ENCODE data around the gene CIDEC. TPM values are rescaled to one million over a fixed set of nuclear protein-coding genes. Genes with fewer than 3 reads are reported as not detected.

The CIDEC gene
- total and polyA plus RNA-seq, 2 of the 13 experiments (the other 11 are each of a cell fraction or from before 2014, with no cell fraction given), result 2.5 to 10.4 TPM

DNA sequence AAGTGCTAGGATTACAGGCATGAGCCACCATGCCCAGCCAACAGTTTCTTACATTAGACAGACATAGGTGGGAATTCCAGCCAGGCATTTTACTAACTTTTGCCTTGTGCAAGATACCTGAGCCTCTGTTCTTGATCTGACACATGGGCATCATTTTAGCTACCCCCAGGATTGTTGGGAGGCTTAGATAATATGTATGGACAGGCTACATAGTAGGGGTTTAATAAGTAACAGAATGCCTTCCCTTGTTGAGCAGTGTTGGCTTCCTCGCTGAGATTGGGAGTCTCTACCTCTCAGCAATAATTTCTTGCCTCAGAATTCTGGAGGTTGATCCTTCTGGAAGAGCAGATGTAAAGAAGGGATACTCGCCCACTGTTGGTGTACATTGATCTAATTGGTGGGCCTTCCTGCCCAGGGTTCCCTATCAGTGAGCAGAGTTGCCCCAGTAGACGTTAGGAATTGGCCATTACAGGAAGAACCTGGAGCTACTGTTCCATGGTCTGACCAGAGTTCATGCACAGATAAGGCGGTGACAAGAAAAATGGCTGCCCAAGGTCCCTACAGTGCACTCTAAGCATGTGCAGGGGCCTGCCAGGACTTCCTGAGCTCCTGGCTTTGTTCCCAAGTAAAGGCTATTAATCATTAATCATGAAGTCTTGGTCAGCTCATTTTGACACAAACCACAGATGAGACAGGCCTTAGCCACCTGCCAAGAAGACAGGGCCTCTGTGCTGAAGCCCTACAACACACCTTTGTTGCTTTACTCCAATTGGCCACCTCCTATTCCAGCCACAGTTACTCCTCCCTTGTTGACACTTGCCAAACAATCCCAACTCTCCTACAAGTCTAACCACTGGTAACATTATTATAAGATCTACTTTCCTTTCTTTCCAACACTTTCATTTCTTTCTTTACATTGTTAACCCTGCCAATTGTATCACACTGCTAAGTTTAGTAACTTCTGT is 17.6 kb upstream of the CIDEC start (continued):
- TF ChIP-seq, protein P1, sequence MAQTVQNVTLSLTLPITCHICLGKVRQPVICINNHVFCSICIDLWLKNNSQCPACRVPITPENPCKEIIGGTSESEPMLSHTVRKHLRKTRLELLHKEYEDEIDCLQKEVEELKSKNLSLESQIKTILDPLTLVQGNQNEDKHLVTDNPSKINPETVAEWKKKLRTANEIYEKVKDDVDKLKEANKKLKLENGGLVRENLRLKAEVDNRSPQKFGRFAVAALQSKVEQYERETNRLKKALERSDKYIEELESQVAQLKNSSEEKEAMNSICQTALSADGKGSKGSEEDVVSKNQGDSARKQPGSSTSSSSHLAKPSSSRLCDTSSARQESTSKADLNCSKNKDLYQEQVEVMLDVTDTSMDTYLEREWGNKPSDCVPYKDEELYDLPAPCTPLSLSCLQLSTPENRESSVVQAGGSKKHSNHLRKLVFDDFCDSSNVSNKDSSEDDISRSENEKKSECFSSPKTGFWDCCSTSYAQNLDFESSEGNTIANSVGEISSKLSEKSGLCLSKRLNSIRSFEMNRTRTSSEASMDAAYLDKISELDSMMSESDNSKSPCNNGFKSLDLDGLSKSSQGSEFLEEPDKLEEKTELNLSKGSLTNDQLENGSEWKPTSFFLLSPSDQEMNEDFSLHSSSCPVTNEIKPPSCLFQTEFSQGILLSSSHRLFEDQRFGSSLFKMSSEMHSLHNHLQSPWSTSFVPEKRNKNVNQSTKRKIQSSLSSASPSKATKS (CRISPR knock-in tag; IDR thresholded peaks at IDR 0.05), result peak; percentile 41; the same call in 1 of the 2 replicates
- TF ChIP-seq REL (CRISPR knock-in tag; conservative IDR thresholded peaks at IDR 0.05), result no peak
- TF ChIP-seq TCF7 (IDR thresholded peaks at IDR 0.05; ENCODE audit: low read depth), result peak; percentile 9; the same call in 1 of the 2 replicates
- TF ChIP-seq ZNF253 (CRISPR knock-in tag; IDR thresholded peaks at IDR 0.05; ENCODE audit: borderline replicate concordance), result no peak
- TF ChIP-seq ZNF614 (CRISPR knock-in tag; IDR thresholded peaks at IDR 0.05; ENCODE audit: borderline replicate concordance), result peak; percentile 41; the same call in 1 of the 2 replicates
- TF ChIP-seq ZNF850 (CRISPR knock-in tag; conservative IDR thresholded peaks at IDR 0.05), result no peak
- TF ChIP-seq ZNF510 (CRISPR knock-in tag; IDR thresholded peaks at IDR 0.05; ENCODE audit: low read depth), result 0 out of 2 replicates have a peak, but pooled peaks have one; percentile 27
- peak; percentile 66 for TF ChIP-seq POGZ (CRISPR knock-in tag; IDR thresholded peaks at IDR 0.05)
- TF ChIP-seq, protein P2, sequence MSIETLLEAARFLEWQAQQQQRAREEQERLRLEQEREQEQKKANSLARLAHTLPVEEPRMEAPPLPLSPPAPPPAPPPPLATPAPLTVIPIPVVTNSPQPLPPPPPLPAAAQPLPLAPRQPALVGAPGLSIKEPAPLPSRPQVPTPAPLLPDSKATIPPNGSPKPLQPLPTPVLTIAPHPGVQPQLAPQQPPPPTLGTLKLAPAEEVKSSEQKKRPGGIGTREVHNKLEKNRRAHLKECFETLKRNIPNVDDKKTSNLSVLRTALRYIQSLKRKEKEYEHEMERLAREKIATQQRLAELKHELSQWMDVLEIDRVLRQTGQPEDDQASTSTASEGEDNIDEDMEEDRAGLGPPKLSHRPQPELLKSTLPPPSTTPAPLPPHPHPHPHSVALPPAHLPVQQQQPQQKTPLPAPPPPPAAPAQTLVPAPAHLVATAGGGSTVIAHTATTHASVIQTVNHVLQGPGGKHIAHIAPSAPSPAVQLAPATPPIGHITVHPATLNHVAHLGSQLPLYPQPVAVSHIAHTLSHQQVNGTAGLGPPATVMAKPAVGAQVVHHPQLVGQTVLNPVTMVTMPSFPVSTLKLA (IDR thresholded peaks at IDR 0.05), result peak; percentile 36; the same call in 1 of the 2 replicates
- TF ChIP-seq ZEB1 (IDR thresholded peaks at IDR 0.05; ENCODE audit: insufficient replicate concordance, low read depth), result peak; percentile 35
- TF ChIP-seq HMG20A (CRISPR knock-in tag; IDR thresholded peaks at IDR 0.05; ENCODE audit: borderline replicate concordance), result peak; percentile 50; the same call in 1 of the 2 replicates
- TF ChIP-seq, protein P3, sequence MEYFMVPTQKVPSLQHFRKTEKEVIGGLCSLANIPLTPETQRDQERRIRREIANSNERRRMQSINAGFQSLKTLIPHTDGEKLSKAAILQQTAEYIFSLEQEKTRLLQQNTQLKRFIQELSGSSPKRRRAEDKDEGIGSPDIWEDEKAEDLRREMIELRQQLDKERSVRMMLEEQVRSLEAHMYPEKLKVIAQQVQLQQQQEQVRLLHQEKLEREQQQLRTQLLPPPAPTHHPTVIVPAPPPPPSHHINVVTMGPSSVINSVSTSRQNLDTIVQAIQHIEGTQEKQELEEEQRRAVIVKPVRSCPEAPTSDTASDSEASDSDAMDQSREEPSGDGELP (IDR thresholded peaks at IDR 0.05; ENCODE audit: borderline replicate concordance, low read depth), result peak; percentile 65; the same call in 1 of the 2 replicates
- TF ChIP-seq ZNF160 (CRISPR knock-in tag; IDR thresholded peaks at IDR 0.05), result 0 out of 2 replicates have a peak, but pooled peaks have one; percentile 43
- peak; percentile 72 for TF ChIP-seq HNF4A (CRISPR knock-in tag; IDR thresholded peaks at IDR 0.05)
- TF ChIP-seq, protein P4, sequence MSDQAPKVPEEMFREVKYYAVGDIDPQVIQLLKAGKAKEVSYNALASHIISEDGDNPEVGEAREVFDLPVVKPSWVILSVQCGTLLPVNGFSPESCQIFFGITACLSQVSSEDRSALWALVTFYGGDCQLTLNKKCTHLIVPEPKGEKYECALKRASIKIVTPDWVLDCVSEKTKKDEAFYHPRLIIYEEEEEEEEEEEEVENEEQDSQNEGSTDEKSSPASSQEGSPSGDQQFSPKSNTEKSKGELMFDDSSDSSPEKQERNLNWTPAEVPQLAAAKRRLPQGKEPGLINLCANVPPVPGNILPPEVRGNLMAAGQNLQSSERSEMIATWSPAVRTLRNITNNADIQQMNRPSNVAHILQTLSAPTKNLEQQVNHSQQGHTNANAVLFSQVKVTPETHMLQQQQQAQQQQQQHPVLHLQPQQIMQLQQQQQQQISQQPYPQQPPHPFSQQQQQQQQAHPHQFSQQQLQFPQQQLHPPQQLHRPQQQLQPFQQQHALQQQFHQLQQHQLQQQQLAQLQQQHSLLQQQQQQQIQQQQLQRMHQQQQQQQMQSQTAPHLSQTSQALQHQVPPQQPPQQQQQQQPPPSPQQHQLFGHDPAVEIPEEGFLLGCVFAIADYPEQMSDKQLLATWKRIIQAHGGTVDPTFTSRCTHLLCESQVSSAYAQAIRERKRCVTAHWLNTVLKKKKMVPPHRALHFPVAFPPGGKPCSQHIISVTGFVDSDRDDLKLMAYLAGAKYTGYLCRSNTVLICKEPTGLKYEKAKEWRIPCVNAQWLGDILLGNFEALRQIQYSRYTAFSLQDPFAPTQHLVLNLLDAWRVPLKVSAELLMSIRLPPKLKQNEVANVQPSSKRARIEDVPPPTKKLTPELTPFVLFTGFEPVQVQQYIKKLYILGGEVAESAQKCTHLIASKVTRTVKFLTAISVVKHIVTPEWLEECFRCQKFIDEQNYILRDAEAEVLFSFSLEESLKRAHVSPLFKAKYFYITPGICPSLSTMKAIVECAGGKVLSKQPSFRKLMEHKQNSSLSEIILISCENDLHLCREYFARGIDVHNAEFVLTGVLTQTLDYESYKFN (CRISPR knock-in tag; conservative IDR thresholded peaks at IDR 0.05), result peak; percentile 91
- TF ChIP-seq SAFB2 (CRISPR knock-in tag; IDR thresholded peaks at IDR 0.05; ENCODE audit: borderline replicate concordance, low read depth), result no peak
- no peak; the same call in 1 of the 2 replicates for TF ChIP-seq GATAD2A (CRISPR knock-in tag; IDR thresholded peaks at IDR 0.05)

Measured in HepG2 (cell line).